ENCODE measurements around the gene PIP5K1B.

- TF ChIP-seq CTCF (conservative IDR thresholded peaks at IDR 0.05; ENCODE audit: low read length) (no peak), EZH2phosphoT487 (IDR thresholded peaks at IDR 0.05; ENCODE audit: borderline replicate concordance) (no peak)
Measured at GRCh38 chr9:68967800-68968199, 262.8 kb downstream of the PIP5K1B start.

Measured in Loucy (cell line).